Neutrophil (primary cell): ENCODE data around the gene UBASH3A.

Experiments used
- H3K27ac ChIP-seq: fragments of 200-600 bp; sonication (generic); 2 replicates; pipeline ENCODE4 v1.5.1; 2016; ENCODE audit warnings: mild to moderate bottlenecking, moderate library complexity
- H3K27me3 ChIP-seq: fragments of 200-600 bp; sonication (generic); 2 replicates; pipeline ENCODE4 v1.6.0; 2016; ENCODE audit warnings: mild to moderate bottlenecking
- H3K36me3 ChIP-seq: fragments of 200-600 bp; sonication (generic); 2 replicates; pipeline ENCODE4 v1.5.1; 2017
- H3K4me1 ChIP-seq, 2 experiments: fragments of 200-600 bp in 1 of 2; sonication (generic) in 1 of 2; 1 replicate in 1 of 2; 2 replicates in 1 of 2; pipeline versions ENCODE4 v1.5.1 to v1.6.1; 2013 to 2016; ENCODE audit warnings: low read depth in 1 of 2, low read length in 1 of 2, mild to moderate bottlenecking in 1 of 2, moderate library complexity in 1 of 2; ENCODE audit not compliant: control insufficient read depth in 1 of 2, insufficient read depth in 1 of 2
- H3K4me3 ChIP-seq, 2 experiments: fragments of 200-600 bp in 1 of 2; sonication (generic) in 1 of 2; 1 replicate in 1 of 2; 2 replicates in 1 of 2; pipeline ENCODE4 v1.5.1; 2013 to 2016; ENCODE audit warnings: low read depth in 1 of 2, low read length in 1 of 2, mild to moderate bottlenecking in 1 of 2, moderate library complexity in 1 of 2
- H3K9me3 ChIP-seq: fragments of 200-600 bp; sonication (generic); 2 replicates; pipeline ENCODE4 v1.5.1; 2016
- CTCF ChIP-seq: fragments of 200-600 bp; sonication (generic); IDR thresholded peaks from 2 replicates; pipeline ENCODE4 v1.5.1; 2016; ENCODE audit warnings: antibody characterized with exemption

The UBASH3A gene

GRCh38 chr21:42358937-42359336 lies 44.8 kb upstream of the UBASH3A start:
- Histone ChIP-seq H3K27me3 (peaks cover 31% of the 10 kb centered on the region), H3K4me1 (peaks cover 0 to under 1% of the 10 kb centered on the region in 2 experiments), H3K27ac (no peak overlapping the region), H3K9me3 (no peaks in the 10 kb centered on the region), H3K36me3 (no peaks in the 10 kb centered on the region), H3K4me3 (no peak overlapping the region)
- no peak for TF ChIP-seq CTCF

GRCh38 chr21:42360317-42360716 lies 43.4 kb upstream of the UBASH3A start:
- Histone ChIP-seq H3K4me1 (peaks cover 8 to 13% of the 10 kb centered on the region in 2 experiments), H3K27me3 (peaks cover 31% of the 10 kb centered on the region), H3K9me3 (no peaks in the 10 kb centered on the region), H3K36me3 (no peaks in the 10 kb centered on the region), H3K27ac (no peak overlapping the region), H3K4me3 (no peak overlapping the region)
- no peak for TF ChIP-seq CTCF

- H3K27me3 ChIP-seq = peaks cover 31% of the 10 kb centered on the region
- H3K9me3 ChIP-seq = no peaks in the 10 kb centered on the region
- no peak for TF ChIP-seq CTCF
- peaks cover 8 to 13% of the 10 kb centered on the region in 2 experiments for H3K4me1 ChIP-seq
- H3K27ac ChIP-seq = no peak overlapping the region
- H3K36me3 ChIP-seq = no peaks in the 10 kb centered on the region
- H3K4me3 ChIP-seq = no peak overlapping the region
Observed at GRCh38 chr21:42361286-42361685, 42.4 kb upstream of the UBASH3A start.

- no peak for TF ChIP-seq CTCF
- Histone ChIP-seq H3K9me3 (no peaks in the 10 kb centered on the region), H3K4me1 (peaks cover 8 to 13% of the 10 kb centered on the region in 2 experiments), H3K4me3 (no peak overlapping the region), H3K27ac (no peak overlapping the region), H3K27me3 (peaks cover 31% of the 10 kb centered on the region), H3K36me3 (no peaks in the 10 kb centered on the region)
Observed at GRCh38 chr21:42362198-42362597, 41.5 kb upstream of the UBASH3A start.

- Histone ChIP-seq H3K27ac (no peak overlapping the region), H3K4me1 (peaks cover 8 to 13% of the 10 kb centered on the region in 2 experiments), H3K4me3 (no peak overlapping the region), H3K27me3 (peaks cover 31% of the 10 kb centered on the region), H3K9me3 (no peaks in the 10 kb centered on the region), H3K36me3 (no peaks in the 10 kb centered on the region)
- TF ChIP-seq CTCF = no peak
Observed at GRCh38 chr21:42362700-42363099, 41.0 kb upstream of the UBASH3A start.

- no peak overlapping the region for H3K4me3 ChIP-seq
- H3K36me3 ChIP-seq = no peaks in the 10 kb centered on the region
- H3K4me1 ChIP-seq = peaks cover 8 to 13% of the 10 kb centered on the region in 2 experiments
- no peaks in the 10 kb centered on the region for H3K9me3 ChIP-seq
- H3K27me3 ChIP-seq = peaks cover 31% of the 10 kb centered on the region
- no peak overlapping the region for H3K27ac ChIP-seq
- no peak for TF ChIP-seq CTCF
Observed at GRCh38 chr21:42363312-42363711, 40.4 kb upstream of the UBASH3A start.
